GM12892 (cell line): Measurements from ENCODE around the gene PLEKHM3.

ENCODE experiments used
- POLR2A ChIP-seq: IDR thresholded peaks from 2 replicates; pipeline ENCODE4 v1.6.1; 2011; ENCODE audit warnings: low read depth, low read length, control low read depth
- POLR2AphosphoS5 ChIP-seq: IDR thresholded peaks from 2 replicates; pipeline ENCODE4 v1.6.1; 2011; ENCODE audit warnings: low read depth, low read length, control low read depth
- TAF1 ChIP-seq: IDR thresholded peaks from 2 replicates; pipeline ENCODE4 v1.6.1; 2011; ENCODE audit warnings: low read depth, mild to moderate bottlenecking, control low read depth, low read length, borderline replicate concordance

GRCh38 chr2:207932106-207932505 lies 93.2 kb downstream of the PLEKHM3 start:
- TF ChIP-seq POLR2A (no peak), TAF1 (no peak), POLR2AphosphoS5 (no peak)
